ENCODE measurements around the gene L3MBTL3. TPM values are rescaled to one million over a fixed set of nuclear protein-coding genes. Genes with fewer than 3 reads are reported as not detected.
"Not testable (repeated sequence)": the region's sequence is repeated elsewhere in the genome, so short reads cannot be mapped to it uniquely, and the experiment has no call there.

Gene L3MBTL3
- total RNA-seq, 1 donor from 2014 or later, result 11.8 TPM

GRCh38 chr6:130143709-130144108 is 125.3 kb downstream of the L3MBTL3 start:
- intact Hi-C loops (cut with DNase I), result no loop called here
- DNase-seq (no peak), ATAC-seq (no peak)
- Histone ChIP-seq H3K4me1 (no peaks in the 10 kb centered on the region), H3K4me3 (no peak overlapping the region), H3K9me3 (no peaks in the 10 kb centered on the region), H3K27me3 (ENCODE audit: low read depth) (no peaks in the 10 kb centered on the region), H3K36me3 (no peaks in the 10 kb centered on the region), H3K27ac (no peak overlapping the region)
- TF ChIP-seq CTCF (IDR thresholded peaks at IDR 0.05), result no peak

- Histone ChIP-seq H3K36me3 (no peaks in the 10 kb centered on the region), H3K27ac (no peak overlapping the region), H3K4me3 (no peak overlapping the region), H3K9me3 (no peaks in the 10 kb centered on the region), H3K27me3 (ENCODE audit: low read depth) (no peaks in the 10 kb centered on the region), H3K4me1 (no peaks in the 10 kb centered on the region)
- no peak for TF ChIP-seq CTCF (IDR thresholded peaks at IDR 0.05)
- ATAC-seq, result no peak
- intact Hi-C loops (cut with DNase I), result no loop called here
- no peak for DNase-seq
Measured at GRCh38 chr6:130147111-130147510, 128.7 kb downstream of the L3MBTL3 start.

- TF ChIP-seq CTCF (IDR thresholded peaks at IDR 0.05), result peak; percentile 19
- no peaks in the 10 kb centered on the region for H3K36me3 ChIP-seq
- no peak for ATAC-seq
- H3K27me3 ChIP-seq (ENCODE audit: low read depth), result no peaks in the 10 kb centered on the region
- H3K9me3 ChIP-seq, result no peaks in the 10 kb centered on the region
- H3K4me1 ChIP-seq, result no peaks in the 10 kb centered on the region
- intact Hi-C loops (cut with DNase I), result no loop called here
- DNase-seq, result no peak
- H3K4me3 ChIP-seq, result no peak overlapping the region
- H3K27ac ChIP-seq, result no peak overlapping the region
Measured at GRCh38 chr6:130148181-130148580, 129.8 kb downstream of the L3MBTL3 start.

GRCh38 chr6:130149016-130149415 is 130.6 kb downstream of the L3MBTL3 start:
- H3K4me3 ChIP-seq, DNase-seq: not testable (repeated sequence)

GRCh38 chr6:130150906-130151305 is 132.5 kb downstream of the L3MBTL3 start:
- no peak for TF ChIP-seq CTCF (IDR thresholded peaks at IDR 0.05)
- no peaks in the 10 kb centered on the region for H3K4me1 ChIP-seq
- no peak overlapping the region for H3K27ac ChIP-seq
- no peaks in the 10 kb centered on the region for H3K9me3 ChIP-seq
- ATAC-seq, result no peak
- no peaks in the 10 kb centered on the region for H3K27me3 ChIP-seq (ENCODE audit: low read depth)
- no peak overlapping the region for H3K4me3 ChIP-seq
- DNase-seq, result no peak
- intact Hi-C loops (cut with DNase I), result no loop called here
- no peaks in the 10 kb centered on the region for H3K36me3 ChIP-seq

More at GRCh38 chr6:130149016-130149415, 130.6 kb downstream of the L3MBTL3 start:
- H3K36me3 ChIP-seq; H3K27ac ChIP-seq; H3K27me3 ChIP-seq (ENCODE audit: low read depth); H3K4me1 ChIP-seq; ATAC-seq; intact Hi-C loops (cut with DNase I); H3K9me3 ChIP-seq: not testable (repeated sequence)

- no peak for TF ChIP-seq CTCF (IDR thresholded peaks at IDR 0.05)
- Histone ChIP-seq H3K27me3 (ENCODE audit: low read depth) (no peaks in the 10 kb centered on the region), H3K4me3 (no peak overlapping the region), H3K27ac (no peak overlapping the region), H3K36me3 (no peaks in the 10 kb centered on the region), H3K4me1 (no peaks in the 10 kb centered on the region), H3K9me3 (no peaks in the 10 kb centered on the region)
- DNase-seq, result no peak
- intact Hi-C loops (cut with DNase I), result no loop called here
- no peak for ATAC-seq
Measured at GRCh38 chr6:130152908-130153510, 134.6 kb downstream of the L3MBTL3 start.

Measured in lower lobe of right lung (tissue), 2 donors.